SK-MEL-5 (cell line): ENCODE data around the gene PDCD2L. TPM values are rescaled to one million over a fixed set of nuclear protein-coding genes. Genes with fewer than 3 reads are reported as not detected.
"Not testable (repeated sequence)": the region's sequence is repeated elsewhere in the genome, so short reads cannot be mapped to it uniquely, and the experiment has no call there.

Experiments
- DNase-seq: peaks from one replicate; pipeline ENCODE4 v3.0.0-alpha.2; 2016; ENCODE audit warnings: low read depth, low spot score
- in situ Hi-C: cut with HindIII; loops from 2 replicates; pipeline ENCODE4 v1.10.0; 2016; ENCODE audit warnings: low sequenced_read_pairs, high pct_unique_total_duplicates, low pct_unique_long_range_greater_than_20kb
- total RNA-seq: library from RNA; depleted of rRNA; stranded (reverse); fragments of >200 nt; shearing (Covaris generic); gene quantifications from 2 replicates; pipeline ENCODE4 v1.2.3, GENCODE V29; 2014

Gene PDCD2L
- total RNA-seq, 1 experiment from 2014 or later, result 18.6 TPM

DNA sequence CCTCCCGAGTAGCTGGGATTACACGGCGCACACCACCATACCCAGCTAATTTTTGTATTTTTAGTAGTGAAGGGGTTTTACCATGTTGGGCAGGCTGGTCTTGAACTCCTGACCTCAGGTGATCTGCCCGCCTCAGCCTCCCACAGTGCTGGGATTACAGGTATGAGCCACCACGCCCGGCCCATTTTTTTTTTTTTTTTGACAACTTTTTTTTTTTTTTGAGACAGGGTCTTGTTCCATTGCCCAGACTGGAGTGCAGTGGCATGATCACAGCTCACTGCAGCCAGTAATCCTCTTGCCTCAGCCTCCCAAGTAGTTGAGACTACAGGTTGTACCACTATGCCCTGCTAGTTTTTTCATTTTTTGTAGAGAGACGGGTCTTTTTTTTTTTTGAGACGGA is 3.4 kb upstream of the PDCD2L start:
- DNase-seq, in situ Hi-C loops: not testable (repeated sequence)

DNA sequence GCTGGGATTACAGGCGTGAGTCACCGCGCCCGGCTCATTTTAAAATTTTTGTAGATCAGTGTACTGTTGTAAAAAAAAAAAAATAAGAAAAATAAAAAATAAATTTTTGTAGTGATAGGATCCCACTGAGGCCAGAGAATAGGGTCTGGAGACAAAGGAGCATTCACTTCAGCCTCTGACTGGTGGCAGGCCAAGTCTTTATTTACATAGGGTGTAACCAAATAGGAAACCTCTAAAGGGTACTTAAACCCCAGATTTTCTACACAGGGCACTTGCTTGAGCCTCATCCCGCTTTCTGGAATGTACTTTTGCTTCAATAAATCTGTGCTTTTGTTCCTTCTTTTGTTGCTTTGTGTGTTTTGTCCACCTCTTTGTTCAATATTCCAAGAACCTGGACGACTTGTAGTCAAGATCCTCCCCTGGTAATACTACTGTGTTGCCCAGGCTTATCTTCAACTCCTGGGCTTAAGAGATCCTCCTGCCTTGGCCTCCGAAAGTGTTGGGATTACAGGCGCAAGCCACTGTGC is 2.1 kb upstream of the PDCD2L start:
- in situ Hi-C loops, result no loop called here
- no peak for DNase-seq

DNA sequence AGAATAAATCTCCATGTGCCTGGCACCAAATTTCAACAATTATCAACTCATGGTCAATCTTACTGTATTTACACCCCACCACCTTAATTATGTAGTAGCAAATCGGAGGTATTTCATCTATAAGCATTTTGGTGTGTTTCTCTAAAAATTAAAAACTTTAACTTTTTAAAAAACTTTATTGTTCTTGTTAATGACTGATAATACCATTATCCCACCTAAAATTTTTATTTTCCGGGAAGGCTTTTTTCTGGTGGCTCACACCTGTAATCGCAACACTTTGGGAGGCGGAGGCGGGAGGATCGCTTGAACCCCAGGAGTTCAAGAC is 453 bp upstream of the PDCD2L start:
- no peak for DNase-seq
- in situ Hi-C loops, result no loop called here

DNA sequence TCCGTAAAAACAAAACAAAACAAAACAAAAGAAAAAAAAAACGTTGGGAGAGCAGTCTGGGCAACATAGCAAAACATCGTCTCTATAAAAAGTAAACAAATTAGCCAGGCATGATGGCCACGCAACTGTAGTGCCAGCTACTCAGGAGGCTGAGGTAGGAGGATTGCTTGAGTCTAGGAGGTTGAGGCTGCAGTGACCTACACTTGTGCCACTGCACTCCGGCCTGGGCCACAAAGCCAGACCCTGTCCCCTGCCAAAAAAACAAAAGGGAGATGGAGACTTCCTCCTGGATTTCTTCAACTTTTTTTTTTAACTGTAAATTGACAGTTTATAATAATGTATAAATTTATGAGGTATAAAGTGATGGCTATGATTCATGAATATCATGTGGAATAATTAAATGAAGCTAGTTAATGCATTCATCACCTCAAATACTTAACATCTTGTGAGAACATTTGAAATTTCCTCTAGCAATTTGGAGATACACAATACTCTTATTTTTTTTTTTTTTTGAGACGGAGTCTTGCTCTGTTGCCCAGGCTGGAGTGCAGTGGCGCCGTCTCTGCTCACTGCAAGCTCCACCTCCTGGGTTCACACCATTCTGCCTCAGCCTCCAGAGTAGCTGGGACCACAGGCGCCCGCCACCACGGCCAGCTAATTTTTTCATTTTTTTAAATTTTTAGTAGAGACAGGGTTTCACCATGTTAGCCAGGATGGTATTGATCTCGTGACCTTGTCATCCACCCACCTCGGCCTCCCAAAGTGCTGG is 1.9 kb downstream of the PDCD2L start:
- DNase-seq, result no peak
- in situ Hi-C loops, result no loop called here

DNA sequence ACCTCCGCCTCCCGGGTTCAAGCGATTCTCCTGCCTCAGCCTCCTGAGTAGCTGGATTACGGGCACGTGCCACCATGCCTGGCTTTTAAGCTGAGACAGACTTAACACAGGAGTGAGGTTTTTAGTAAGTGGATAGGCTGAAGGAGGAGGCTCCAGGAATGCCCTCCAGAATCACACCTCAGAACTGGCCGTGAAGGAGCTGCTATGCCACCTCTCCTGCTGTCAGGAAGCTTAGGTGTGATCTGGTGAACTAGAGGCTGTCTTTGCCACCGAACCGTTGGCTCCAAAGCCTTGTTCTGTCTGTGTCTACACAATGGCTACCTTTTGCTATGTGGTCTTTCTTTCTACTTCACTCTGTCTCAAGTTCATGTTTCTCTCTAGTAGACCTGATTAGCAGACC is 4.2 kb downstream of the PDCD2L start:
- in situ Hi-C loops, result no loop called here
- no peak for DNase-seq

DNA sequence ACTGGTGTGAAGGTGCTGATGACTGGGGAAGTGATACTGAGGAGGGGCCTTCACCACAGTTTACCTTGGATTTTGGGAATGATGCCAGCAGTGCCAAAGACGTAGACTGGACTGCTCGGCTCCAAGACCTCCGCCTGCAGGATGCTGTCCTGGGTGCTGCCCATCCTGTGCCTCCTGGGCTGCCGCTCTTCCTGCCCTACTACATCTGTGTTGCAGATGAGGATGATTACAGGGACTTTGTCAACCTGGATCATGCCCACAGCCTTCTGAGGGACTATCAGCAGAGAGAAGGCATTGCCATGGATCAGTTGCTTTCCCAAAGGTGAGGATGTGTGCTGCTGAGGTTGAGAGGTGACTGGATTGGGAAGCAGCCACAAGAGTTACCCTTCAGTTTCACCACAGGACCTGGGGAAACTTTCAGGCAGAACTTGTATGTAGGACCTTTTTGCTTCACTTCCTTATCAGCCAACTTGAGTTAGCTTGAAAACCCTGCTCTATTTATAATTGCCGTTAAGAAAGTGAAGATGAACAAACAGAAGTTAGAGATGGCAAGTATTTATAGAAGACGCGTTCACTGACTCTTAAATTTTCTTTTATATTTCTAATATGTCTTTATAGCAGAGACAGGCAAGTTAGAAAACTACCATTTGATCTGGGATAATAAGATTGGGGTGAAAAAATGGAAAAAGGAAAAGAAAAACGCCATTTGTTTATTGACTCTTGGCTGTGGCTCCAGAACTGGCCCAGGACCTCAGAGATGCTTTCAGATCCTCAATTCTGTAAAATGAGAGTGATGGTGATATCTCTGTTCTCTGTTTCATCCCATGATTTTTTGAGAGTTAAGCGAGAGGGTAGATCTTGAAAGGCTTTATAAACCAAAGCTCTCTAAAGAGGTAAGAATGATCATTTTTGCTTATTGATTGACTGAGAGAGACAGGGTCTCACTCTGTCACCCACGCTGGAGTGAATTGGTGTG is 5.3 kb downstream of the PDCD2L start:
- DNase-seq, result no peak
- in situ Hi-C loops, result no loop called here

DNA sequence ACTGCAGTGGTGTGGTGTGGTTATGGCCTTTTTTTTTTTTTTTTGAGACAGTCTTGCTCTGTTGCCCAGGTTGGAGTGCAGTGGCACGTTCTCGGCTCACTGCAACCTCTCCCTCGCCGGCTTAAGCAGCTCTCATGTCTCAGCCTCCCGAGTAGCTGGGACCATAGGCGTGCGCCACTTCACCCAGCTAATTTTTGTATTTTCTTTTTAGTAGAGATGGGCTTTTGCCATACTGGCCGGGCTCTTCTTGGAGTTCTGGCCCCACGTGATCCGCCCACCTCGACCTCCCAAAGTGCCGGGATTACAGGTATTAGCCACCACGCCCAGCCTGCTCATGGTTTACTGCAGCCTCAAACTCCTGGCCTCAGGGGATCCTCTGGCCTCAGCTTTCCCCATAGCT is 7.0 kb downstream of the PDCD2L start:
- in situ Hi-C loops, result no loop called here
- no peak for DNase-seq

DNA sequence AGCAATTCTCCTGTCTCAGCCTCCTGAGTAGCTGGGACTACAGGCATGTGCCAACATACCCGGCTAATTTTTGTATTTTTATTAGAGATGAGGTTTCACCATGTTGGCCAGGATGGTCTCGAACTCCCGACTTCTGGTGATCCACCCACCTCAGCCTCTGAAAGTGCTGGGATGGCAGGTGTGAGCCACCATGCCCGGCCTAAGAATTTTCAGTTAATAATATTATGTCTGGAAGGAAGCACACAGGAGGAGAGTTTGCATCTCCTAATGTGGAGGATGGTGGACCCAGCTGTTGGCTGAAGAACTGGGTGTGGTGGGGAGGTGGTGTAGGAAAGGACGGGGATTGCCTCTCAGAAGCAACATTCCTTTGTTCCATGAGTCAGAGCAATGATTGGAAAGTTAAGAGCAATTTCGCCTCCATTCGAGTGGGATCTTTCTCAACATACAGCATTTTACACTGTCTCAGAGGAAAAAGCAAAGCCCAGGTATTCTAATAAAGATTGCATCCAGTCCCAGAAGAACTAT is 11.9 kb downstream of the PDCD2L start:
- in situ Hi-C loops, result no loop called here

DNA sequence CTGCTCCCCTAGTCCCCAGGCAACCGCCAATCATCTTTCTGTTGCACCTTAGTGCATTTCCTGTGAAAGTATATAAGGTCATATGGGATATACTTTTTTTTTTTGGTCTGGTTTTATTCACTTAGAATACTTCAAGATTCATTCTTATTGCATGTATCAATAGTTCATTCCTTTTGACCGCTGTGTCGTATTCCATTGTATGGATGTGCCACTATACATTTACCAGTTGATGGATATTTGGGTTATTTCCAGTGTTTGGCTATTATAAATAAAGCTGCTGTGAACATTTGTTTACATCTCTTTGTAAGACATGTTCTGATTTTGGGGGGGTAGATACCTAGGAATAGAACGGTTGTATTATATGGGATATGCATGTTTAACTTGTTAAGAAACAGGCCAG is 14.1 kb downstream of the PDCD2L start:
- no peak for DNase-seq
- in situ Hi-C loops, result no loop called here

More for the DNA sequence above, 11.9 kb downstream of the PDCD2L start:
- DNase-seq, result no peak

DNA sequence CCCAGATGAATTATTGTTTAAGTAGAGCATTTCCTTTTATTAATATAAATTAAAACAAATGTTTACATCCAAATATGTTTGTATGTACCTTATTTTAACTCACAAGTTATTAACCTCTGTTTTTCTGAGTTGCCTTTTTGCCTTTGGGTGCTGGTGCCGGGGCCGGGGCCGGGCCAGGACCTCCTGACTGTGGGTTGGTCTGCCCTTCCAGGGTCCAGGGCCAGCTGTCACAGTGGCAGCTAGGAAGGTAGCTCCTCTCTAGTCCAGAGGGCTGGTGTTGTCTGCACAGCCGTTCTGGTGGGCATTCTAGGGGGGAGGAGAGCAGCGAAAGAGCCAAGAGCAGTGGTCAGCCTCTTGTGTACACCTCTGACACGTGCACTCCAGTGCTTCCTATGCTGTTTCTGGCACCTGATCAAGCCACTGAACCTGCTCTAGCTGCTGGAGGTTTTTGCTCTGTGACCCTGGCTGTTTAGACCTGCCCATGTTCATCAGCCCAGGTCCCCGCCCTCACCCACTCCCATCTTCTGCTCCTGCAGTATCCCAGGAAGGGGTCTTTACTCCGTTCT is 22.0 kb downstream of the PDCD2L start:
- in situ Hi-C loops, result no loop called here
- DNase-seq, result no peak

DNA sequence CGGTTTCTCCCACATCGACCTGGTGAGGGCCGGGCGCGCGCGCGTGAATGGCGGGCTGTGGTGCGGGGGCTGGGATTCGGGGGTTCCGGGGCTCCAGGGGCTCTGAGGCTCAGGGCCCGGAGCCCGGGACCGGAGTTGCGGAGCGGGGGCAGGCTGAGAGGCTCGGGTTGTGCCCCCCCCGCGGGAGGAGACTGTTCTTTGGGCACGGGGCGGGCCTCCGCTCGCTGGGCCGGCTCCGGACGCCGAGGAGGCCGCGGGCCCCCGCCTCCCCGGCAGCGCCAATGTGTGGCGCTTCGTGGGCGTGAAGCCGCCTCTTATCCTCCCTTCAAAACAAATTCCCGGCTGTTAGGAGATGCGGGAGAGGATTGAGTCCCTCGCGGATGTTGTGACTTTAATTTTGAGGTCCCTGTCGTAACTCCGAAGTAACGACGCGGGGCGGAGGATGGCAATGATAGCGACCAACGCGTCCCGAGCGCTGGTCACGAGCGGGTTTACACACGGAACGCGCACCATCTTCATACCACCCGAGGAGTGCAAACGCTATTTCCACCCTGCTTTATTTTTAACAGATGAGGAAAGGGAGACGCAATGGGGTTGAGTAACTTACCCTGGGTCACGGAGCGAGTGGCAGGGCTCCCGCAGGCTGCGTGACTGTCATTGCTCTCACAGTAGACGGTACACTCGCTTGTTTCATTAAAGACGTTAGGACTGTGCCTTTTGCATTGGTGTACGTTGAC is 24.5 kb downstream of the PDCD2L start:
- in situ Hi-C loops, result no loop called here
- DNase-seq, result peak; percentile 6

DNA sequence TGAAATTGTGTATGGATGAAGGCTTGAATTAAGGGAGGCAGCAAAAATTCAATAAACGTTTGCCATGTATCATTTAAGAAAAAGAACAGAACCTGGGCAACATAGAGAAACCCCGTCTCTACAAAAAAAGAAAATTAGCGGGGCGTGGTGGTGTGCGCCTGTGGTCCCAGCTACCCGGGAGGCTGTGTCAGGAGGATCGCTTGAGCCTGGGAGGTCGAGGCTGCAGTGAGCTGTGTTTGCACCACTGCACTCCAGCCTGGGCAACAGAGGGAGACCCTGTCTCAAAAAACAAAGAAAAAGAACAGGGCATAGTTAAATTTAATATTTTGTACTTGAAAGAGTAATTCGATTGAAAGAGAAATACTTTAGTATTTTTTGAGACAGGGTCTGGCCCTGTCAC is 25.4 kb downstream of the PDCD2L start:
- DNase-seq, result no peak
- in situ Hi-C loops, result no loop called here

DNA sequence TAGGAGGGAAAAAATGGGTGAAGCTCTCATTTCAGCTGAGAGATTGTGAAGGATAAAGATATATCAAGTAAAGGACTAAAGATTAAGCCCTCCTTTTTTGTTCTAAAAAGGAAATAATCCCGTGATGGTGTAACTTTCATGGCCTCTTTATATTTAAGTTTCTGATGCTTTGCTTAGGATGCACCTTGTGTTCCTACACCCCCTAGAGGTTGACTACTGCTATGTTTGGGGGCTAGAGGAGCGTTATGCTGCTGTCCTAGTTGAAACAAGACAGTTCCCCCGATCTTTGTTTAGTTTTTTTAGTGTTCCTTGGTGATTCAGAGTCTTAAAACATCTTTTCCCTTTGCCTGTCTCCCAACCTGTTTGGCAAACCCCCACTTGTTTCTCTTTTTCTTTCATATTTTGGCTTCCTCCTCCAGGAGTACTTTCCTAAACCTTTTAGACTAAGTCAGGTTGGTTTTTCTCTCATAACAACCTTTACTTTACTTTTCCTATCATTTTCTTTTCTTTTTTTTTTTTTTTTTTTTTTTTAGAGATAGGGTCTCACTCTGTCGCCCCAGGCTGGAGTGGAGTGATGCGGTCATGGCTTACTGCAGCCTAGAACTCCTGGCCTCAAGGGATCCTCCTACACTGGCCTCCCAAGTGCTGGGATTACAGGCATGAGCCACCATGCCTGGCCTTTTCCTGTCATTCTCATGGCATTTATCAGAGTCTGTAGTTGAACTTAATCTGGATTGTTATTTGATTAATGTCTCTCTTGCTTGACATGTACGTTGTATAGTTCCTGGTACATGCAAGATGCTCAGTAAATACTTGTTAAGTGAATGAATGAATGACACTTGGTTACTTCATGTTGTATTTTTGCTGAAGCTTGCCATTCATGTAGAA is 26.8 kb downstream of the PDCD2L start:
- in situ Hi-C loops, result no loop called here
- DNase-seq, result peak; percentile 76

DNA sequence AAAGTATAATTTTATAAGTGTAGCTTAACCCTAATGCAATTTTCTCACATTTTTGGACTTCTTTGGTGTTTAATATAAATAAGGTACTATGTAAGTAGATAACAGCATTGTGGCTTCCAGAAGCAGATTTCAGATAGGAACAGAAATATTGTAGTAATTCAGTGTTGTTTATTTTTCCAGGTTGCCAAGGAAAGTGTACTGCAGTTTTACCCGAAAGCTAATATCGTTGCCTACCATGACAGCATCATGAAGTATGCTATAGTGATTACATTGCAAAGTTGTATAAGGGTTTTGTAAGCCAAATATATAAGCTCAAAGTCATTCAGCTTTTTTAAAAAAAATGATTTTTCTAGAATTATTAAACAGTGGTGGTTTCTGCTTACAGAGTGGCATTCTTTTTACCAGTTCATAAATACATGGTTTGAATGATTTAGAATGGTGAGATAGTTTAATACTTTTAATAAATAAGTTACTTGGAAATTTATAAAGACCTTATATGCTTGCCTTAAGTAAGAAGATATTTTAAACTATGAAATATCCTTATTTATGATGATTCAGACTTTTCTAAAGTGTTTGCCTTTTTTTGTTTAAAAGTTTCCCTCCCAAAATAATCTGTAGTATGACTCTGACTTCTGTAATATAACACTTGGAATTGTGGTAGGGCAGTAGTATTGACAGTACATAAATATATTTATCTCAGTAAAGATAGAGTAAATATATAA is 27.6 kb downstream of the PDCD2L start:
- in situ Hi-C loops, result no loop called here
- no peak for DNase-seq

DNA sequence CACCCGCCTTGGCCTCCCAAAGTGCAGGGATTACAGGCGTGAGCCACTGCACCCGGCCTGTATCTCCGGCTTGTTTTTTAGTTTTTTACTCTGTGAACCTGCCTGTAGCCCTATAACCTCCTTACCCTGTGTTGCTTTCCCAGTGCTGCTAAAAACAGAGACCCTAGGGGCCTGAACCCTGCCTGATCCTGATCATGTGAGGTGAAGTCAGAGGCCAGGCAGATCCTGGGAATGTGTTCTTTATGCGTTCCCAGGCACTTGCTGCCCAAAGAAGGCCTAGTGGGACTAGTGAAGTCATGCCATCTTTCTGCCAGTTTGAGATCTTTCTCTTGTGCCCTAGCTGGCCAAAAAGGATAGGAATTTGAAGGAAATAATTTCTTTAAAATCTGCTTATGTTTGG is 28.6 kb downstream of the PDCD2L start:
- in situ Hi-C loops, result no loop called here

DNA sequence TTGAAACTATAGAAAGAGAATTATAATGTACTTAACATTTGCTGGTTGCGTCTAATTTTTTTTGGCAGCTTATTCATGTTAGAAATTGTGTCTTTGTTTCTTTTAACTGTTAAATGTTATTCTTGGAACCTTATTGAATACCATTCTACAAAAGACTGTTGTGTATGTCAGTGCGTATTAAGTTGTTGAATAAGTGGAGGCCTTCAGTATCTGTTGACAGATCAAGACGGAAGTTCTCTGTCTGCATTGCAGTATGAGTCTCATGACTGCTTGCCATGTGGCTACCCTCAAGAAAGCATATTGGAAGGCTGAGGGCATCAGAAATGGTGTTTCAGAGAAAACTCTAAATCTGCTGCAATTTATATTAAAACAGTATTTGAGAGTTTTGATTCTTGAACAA is 32.5 kb downstream of the PDCD2L start:
- in situ Hi-C loops, result no loop called here
- DNase-seq, result peak; percentile 94

More for the DNA sequence above, 28.6 kb downstream of the PDCD2L start:
- DNase-seq, result peak; percentile 89
